Stimulated activated CD4-positive, alpha-beta T cell treated with anti-CD3 and anti-CD28 coated beads, Interleukin-15, amount 100 ng/mL, for 48 hours (primary cell): Measurements from ENCODE around the gene NDUFA7.
"Not testable (repeated sequence)": the region's sequence is repeated elsewhere in the genome, so short reads cannot be mapped to it uniquely, and the experiment has no call there.

Source experiments
- DNase-seq, 2 donors: peaks; one replicate each; pipeline ENCODE4 v3.0.0-alpha.2; 2020; ENCODE audit warnings: low read depth in 2 of 2

Gene NDUFA7

DNA sequence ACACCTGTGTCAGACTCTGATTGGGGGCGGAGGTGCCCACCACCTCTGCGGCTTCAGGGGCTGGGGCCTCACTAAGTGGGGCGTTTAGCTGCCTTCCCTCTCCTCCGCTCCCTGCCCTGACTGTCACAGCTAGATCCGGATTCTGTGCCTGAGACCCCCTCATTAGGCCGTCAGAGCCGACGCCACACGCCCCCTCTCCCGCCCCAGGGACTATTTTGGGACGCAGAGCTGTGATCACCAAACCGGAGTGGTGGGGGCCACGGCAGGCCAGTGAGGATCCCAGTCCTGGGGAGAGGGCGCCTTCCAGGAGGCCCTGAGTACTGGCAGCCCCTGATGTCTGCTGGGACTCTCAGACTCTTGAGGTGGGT lies 21.1 kb upstream of the NDUFA7 start:
- DNase-seq = no peak

DNA sequence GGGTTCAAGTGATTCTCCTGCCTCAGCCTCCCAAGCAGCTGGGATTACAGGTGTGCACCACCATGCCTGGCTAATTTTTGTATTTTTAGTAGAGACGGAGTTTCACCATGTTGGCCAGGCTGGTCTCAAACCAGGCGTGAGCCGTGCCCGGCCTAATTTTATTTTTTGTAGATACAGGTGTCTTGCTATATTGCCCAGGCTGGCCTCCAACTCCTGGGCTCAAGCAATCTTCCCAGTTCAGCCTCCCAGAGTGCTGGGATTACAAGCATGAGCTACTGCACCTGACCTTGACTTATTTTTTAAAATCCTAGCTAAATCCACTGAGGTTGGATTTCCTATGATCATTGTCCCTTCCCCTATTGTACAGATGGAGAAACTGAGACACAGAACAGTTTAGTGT lies 20.3 kb upstream of the NDUFA7 start:
- not testable (repeated sequence) for DNase-seq

DNA sequence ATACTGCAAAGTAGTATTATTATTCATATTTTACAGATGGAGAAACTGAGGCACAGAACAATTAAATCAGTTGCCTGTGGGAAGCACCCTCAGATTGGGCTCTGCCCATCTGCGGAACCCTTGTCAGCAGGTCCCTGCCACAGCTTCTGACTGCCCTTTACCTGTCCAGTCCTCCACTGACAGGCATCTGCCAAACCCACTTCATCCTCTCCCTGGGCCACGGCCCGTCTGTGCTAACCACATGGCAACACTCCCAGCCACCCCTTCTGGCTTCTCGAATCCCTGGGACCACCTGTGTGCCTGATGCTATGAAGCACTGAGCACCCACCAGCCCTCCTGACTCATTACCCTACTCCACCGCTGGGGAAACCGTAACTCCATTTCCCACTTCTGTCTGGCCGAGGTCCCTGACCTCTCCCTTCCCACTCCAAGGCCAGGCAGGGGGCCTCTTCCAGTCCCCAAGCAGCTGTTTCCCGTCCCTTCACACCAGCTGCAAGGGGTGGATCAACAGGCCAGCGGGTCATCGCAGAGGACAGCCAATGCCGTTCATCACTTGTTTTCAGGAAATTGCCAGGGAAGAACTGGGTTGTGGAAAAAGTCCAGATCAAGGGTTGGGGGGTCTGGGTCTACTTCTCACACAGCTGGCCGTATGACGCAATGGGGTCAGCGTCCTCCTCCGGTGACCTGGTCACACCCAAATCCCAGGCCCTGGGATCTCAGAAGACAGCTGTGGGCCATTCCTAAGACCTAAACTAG lies 19.3 kb upstream of the NDUFA7 start:
- no peak for DNase-seq

DNA sequence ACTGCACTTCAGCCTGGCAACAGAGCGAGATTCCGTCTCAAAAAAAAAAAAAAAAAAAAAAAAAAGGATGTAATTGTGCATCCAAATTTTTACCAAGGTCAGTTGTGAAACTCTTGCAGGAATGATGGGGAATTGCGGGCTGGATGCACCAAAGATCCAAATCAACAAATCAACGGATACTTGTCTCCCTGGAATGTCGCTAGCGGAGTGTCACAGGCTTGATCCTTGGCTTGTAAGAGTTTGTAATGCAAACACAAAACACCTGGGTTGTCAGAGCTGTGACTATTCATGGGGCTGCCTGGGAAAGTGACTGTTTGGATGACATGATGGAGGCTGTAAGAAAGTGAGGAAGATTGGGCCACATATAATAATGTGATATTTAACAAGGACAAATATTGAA lies 17.7 kb upstream of the NDUFA7 start:
- no peak for DNase-seq

DNA sequence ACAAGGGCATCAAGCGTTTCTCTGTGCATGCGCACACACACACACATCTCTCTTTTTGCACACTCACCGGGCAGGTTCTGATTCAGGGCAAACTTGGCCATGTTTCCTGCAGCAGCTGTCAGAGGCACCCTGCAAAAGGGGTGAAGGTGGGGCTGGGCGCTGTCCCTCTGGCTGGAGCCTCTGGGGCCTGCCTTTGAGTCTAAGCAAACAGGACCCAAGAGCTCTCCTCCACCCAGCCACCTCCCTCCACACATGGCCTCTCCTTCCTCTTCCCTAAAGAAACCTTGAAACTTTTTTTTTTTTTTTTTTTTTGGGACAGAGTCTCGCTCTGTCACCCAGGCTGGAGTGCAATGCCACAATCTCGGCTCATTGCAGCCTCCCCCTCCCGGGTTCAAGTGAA lies 16.6 kb upstream of the NDUFA7 start:
- DNase-seq = no peak

DNA sequence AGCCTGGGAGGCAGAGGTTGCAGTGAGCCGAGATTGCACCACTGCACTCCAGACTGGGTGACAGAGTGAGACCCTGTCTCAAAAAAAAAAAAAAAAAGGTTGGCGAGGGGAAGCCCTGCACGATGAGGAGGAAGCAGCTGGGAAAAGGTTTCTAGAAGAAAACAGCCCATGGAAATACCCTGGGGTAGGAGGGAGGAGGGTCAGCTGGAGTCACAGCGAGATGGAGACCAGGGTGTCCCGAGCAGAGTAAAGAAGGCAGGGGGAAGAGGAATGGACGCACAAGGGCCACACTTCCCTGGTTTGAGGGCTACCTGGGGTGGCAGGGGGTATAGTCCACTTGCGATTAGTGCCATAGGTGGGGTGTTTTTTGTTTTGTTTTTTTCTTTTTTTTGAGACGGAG lies 15.5 kb upstream of the NDUFA7 start:
- no peak for DNase-seq

DNA sequence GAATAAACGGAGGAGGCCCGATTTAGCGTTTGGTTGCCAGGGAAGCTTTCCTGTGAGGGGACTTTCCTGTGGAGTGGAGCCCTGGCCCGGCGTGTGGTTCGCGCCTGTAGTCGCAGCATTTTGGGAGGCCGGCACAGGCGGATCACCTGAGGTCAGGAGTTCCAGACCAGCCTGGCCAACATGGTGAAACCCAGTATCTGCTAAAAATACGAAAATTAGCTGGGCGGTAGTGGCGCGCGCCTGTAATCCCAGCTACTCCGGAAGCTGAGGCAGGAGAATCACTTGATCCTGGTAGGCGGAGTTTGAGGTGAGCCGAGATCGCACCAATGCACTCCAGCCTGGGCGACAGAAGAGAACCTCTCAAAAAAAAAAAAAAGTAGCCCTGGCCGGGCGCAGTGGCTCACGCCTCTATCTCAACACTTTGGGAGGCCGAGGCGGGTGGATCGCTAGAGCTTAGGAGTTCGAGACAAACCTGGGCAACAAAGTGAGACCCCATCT lies 14.9 kb upstream of the NDUFA7 start:
- no peak for DNase-seq

DNA sequence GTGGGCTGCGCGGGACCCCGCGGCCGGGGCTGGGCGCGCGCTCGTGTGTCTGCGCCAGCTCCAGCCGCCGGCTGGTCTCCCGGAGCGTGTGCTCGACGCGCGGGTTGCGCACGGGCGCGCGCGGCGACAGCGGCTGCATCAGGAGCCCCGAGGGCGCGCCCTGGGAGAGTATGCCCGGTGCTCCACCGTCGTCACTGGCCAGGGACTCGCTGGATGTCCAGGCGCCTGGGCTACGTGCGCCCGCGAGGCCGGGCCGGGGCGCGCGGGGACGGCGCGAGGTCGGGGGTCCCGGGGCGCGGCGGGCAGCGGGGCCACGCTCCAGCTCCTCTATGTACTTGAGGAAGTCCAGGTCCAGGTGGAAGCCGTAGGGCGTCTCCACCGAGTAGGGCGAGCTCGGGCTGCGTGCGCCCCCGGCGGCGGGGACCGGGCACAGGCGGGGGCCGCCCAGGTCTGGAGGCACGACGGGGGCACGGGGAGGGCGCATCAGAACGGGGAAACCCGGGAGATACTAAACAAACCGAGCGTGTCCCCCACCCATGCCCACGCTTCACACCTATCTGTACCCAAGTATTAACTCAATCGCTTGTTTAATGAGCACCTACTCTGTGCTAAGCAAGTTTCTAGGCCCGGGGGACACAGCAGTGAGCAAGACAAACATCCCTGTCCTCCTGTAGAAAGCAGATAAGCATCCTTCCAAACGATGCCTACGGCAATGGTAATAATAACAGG lies 14.3 kb upstream of the NDUFA7 start:
- no peak for DNase-seq

DNA sequence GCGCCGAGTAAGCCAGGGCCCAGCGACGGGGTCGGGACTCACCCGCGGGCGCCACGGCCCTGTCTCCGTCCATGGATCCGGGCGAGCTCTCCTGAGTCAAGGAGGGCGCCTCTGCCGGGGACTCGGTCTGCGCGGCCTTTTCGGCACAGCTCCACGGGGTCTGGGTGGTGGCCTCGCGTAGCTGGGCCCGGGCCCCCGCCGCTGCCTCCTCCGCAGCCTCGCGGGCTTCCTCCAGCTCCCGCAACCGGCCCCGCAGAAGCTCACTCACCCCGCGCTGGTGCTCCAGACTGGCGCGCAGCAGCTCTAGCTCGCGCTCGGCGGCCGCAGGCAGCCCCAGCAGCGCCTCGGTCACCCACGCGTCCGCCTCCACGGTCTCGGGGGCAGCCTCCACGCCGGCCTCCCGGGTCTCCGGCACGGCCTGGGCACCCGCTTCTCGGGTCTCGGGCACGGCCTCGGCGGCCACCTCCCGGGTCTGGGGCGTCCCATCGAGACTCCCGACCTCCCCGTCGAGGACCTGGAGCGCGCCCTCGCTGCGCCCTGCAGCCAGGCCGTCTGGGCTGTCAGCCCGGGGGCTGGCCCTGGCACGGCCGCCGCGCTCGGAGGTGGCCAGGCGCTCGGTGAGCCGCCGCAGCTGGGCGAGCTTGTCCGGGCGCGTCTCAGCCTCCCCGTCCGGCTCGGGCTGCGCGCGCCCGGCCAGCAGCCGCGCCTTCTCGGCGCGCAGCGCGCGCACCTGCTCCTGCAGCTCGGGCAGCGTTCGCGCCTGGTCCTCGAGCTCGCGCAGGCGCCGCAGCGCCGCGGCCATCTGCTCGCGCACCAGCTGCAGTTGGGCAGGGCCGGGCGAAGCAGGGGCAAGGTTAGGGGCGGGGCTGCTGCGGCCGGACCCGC lies 13.5 kb upstream of the NDUFA7 start:
- no peak for DNase-seq

DNA sequence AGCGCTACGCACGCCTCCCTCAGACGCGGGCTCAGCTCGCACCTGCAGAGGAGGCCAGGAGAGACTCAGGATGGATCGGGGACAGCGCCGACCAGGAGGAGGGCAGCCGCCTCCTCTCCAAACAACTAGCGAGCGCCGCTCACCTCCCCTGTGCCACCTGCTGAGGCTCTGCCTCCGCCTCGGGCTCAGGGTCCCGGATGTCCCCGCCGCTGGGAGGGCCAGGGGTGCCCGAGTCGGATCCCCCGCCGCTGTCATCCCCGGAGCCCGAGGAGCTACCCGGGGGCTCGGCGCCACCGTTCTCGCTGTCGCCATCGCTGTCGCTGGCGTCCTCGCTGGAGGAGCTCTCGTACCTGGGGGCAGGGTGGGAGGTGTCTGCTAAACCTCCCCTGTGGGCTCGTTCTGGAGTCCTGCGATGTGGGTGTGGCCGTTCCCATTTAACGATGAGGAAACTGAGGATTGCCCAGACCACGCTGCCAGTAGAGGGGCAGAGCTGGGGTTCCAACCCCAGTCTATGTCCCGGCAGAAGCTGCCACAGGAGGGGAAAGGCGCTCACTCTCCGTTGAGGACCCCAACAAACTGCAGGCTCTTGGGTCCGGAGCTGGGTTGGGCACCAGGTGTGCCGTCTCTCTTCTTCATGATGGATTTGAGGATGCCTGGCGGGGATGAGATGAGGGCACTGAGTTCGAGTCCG lies 12.7 kb upstream of the NDUFA7 start:
- DNase-seq = no peak

DNA sequence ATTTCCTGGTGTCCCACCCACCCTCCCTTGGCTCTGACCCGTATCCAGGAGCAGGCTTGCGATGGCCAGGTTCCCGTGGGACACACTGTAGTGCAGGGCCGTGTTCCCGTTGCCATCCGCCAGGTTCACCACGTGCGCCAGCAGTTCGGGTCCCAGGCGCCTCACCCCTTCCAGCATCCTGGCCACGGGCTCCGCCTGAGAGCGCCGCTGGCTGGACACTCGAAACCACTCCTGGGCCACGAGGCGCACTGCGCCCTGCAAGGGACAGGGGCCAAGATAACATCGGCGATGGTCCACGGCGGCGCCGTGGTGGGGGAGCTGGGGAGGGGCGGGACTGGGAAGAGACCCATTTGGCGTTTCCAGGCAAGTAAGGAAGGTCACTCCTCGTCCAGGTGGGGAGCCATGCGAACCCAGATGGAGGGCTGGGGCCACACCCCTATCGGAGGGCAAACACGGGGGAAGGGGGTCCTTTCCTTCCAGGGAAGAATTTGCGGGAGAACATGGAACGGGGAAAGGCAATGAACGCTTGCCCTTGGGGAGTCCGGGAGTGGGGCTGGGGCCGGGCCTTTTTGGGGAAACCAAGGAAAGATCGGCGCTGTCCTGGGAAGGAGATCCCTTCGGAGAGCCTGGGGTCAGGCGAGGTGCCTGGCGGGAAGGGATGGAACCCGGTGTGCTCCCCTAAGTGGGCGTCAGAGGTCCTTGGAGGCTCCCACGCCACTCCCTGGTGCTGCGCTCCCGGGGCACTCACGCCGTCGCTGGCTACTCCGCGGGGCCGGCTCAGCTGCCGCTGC lies 12.0 kb upstream of the NDUFA7 start:
- DNase-seq = no peak

DNA sequence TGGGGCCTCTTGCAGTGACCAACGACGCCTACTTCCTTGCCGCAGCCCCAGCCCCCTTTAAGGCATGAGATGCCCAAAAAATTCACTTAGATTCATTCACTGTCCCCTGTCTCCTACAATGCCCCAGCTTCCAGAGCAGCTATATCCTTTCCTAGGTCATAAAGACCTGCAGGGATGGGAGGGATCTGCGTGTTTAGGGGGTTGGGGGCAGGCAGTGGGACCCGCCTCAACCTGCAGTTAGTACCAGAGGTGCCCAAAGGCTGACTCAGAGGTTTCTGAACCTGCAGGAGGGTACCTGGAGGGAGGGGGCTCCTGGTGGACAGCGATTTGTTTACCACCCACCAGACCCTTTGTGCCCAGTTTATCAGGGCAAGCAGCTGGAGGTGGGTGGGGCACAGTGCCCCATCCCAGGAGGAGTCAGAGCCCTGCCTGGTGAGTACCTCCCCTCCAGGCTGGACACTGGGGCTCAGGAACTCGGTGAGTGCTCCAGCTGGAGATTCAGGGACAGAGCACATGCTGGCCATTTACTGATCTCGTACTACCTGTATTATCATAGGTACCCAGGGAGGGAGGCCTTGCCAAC lies 10.2 kb upstream of the NDUFA7 start:
- no peak for DNase-seq

DNA sequence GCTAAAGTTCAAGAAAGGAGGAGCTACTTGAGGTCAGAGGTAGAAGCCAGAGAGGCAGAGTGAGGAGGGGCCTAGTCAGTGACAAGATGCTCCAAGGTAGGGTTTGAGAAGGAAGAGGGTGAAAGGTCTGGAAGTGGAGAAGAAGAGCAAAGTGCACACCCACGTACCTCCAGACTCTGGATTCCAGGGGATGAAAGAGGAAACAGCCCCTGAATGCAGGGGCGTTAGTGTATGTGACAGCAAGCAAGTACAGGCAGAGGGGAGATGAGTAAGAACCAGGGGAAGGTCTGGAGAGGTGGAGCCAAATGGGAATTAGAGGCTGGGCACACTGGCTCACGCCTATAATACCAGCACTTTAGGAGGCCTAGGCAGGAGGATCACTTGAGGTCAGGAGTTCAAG lies 8.8 kb upstream of the NDUFA7 start:
- no peak for DNase-seq

DNA sequence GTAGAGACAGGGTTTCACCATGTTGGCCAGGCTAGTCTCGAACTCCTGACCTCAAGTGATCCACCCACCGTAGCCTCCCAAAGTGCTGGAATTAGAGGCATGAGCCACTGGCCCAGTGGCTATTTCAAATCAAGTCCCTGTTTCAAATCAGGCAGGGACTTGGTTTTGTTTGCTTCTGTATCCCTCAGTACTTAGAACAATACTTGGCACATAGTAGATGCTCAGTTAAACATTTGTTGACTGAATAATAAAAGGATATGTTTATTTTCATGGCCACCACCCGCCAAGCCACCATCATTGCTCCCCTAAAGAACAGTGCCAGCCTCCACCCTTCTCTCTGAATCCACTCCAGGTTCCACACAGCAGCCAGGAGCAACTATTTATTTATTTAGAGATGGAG lies 4.3 kb upstream of the NDUFA7 start:
- no peak for DNase-seq

DNA sequence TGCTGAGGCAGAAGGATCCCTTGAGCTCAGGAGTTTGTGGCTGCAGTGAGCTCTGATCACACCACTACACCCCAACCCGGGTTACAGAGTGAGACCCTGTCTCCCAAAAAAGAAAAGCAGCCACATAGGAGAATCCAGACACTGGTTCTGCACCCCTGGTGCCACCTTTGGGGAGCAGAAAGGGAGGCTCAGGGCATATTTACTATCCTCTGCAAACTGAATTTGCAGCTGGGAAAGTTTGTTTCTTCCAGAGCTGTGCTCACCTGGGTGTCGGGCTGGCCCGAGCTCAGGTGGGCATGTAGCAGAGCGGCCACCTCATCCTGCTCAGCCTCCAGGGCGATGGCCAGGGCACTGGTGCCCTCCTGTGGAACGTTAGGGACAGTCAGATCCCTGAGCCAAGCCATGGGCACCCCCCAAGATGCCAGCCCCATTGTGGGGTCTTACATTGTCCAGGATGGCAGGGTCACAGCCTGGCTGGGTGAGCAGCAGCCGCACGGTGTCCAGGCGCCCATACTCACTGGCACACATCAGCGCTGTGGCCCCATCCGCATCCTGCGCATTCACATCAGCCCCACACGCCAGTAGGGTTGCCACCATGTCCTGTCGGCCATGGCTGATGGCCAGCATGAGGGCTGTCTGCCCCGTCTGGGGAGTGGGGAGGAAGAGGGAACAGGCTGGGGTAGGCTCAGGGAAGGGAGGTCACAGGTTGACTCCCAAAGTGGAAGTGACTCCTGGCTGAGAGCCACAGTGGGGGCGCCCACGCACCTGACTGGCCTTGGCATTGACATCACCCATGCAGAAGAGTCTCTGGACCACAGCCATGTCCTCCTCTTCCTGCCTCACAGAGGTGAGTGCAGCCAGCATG lies 3.2 kb upstream of the NDUFA7 start:
- DNase-seq = no peak

DNA sequence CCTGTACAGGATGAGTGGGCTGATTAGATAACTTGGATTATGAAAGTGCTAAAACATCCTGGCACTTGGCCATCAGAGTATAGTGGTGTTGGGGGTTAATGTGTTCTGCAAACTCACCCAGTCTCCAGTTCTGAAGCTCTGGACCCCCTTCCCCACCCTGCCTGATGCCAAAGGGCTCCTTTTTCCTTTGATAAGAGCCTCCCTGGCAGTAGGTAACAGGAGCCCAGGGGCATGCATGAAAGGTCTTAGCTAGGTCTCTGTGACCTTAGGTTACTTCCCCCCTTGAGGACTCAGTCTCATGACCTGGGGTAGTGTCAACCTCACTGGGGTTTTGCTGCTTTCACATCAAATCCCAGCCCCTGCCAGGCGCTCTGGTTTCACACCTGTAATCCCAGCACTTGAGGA lies 2.6 kb upstream of the NDUFA7 start:
- no peak for DNase-seq

DNA sequence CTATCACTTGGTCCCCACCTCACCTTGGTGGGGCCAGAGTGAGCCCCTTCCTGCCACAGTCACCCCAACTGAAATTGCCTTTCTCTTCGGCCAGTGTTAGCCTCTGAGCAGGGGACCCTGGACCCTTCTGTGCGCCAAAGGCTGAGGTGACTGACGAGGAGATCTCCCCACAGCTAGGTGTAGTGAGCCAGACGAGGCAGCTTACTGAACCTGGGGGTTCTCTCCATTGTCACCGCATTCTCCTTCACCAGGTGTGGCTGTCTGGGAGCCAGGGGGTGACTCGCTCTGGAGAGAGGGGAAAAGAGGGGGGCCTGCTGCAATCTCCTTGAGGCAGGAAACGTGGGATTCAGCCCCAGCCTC lies 1.4 kb upstream of the NDUFA7 start:
- no peak for DNase-seq

DNA sequence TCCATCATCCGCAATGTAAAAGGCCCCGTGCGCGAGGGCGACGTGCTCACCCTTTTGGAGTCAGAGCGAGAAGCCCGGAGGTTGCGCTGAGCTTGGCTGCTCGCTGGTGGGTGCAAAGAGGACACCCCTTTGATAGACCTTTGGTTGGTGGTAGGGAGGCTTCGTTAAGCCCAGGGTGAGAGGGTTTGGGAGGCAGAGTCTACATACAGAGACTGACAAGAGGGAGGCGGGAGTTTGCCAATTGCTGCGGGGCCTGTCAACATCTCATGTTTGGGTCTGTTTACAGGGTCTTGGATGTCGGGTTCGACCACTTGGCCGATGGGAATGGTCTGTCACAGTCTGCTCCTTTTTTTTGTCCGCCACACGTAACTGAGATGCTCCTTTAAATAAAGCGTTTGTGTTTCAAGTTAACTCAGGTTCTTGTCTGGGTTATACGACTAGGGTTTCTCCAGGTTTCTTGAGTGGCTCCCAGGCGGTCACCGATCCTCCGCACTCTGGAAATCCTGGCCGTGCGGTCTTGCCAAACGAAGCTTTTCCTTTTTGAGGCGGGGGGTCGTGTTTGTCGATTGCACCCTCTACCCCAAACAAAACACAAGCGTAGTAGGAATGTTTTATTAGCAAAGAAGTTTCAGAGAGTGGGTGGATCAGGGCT lies 937 bp upstream of the NDUFA7 start:
- no peak for DNase-seq

DNA sequence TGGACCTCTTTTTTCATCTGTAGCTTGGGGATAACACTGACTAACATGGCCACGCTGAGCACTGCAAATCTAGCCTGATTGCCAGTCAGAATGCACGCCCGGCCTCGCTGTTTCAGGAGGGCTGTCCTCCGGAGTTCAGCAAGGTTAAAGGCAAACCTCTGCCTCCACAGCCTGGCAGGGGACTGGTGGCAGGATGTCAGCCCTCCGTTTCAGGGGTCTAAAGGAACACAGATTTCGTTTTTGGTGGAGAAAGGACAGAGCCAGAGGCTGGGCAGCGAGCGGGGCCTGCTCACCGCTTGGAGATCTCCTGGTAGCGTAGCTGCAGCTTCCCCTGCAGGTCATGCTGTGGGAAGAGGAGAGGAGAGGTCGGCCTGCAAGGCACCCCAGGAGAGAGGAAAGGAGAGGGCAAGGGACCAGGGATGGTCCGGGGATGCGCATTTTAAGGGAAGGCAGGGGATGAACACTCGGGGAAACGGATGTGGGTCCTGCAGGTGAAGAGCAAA lies 560 bp downstream of the NDUFA7 start:
- no peak for DNase-seq
